Hepatocyte (in vitro differentiated cells): ENCODE data around the gene CCNI2.

ENCODE experiments used
- EZH2 ChIP-seq: fragments of 200-600 bp; sonication (generic); IDR thresholded peaks from 2 replicates; pipeline ENCODE4 v1.6.1; 2016; ENCODE audit warnings: antibody characterized with exemption, mild to moderate bottlenecking, borderline replicate concordance
- EZH2phosphoT487 ChIP-seq: fragments of 200-600 bp; sonication (generic); IDR thresholded peaks from one replicate; pipeline ENCODE4 v1.6.1; 2018; ENCODE audit warnings: antibody characterized with exemption, mild to moderate bottlenecking, low read depth, moderate library complexity; ENCODE audit not compliant: unreplicated experiment, severe bottlenecking
- TF ChIP-seq, protein P1 (sequence below): fragments of 200-600 bp; sonication (generic); IDR thresholded peaks from 2 replicates; pipeline ENCODE4 v1.5.1; 2016; ENCODE audit warnings: antibody characterized with exemption, mild to moderate bottlenecking; ENCODE audit not compliant: poor library complexity

DNA sequence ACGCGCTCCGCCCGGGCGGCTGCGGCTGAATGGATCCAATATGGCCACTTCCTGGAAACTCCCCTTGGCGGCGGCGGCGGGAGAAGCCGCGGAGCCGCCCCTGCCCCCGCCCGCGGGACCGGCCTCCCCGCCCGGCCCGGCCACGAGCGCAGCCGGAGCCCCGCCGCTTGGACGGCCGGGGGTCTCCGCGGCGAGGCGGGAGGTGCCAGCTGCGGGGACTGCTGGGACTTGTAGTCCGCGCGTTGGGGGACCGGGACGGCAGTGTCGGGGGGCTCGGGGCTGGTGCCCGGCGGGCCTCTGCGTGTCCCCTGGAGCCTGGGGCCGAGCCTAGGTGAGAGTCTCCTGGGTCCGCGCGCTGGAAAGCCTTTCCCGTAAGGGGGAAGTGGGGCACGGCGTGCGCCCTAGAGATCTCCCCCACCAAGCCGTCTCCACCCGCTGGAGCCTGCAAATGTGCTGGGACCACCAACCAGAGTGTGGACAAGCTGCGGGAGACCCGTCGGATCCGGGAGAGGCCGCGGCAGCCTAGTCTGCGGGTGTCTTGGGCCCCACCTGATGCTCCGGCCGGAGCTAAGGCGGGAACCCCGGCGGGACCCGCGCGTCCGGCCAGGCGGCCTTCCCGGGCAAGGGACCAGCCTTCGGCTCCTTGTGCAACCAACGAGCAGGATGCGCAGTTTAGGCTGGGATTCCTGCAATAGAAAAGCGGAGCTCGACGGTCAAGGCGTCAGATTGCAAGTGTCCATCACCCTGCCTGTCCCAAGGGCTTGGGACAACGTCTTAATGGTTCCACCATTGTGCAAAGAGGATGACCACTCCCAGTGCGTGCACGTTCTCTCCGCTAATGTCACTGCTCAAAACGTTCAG lies 30.2 kb downstream of the CCNI2 start, which contains the start of gene SEPTIN8:
- TF ChIP-seq EZH2 (no peak), EZH2phosphoT487 (no peak)
- TF ChIP-seq, protein P1, sequence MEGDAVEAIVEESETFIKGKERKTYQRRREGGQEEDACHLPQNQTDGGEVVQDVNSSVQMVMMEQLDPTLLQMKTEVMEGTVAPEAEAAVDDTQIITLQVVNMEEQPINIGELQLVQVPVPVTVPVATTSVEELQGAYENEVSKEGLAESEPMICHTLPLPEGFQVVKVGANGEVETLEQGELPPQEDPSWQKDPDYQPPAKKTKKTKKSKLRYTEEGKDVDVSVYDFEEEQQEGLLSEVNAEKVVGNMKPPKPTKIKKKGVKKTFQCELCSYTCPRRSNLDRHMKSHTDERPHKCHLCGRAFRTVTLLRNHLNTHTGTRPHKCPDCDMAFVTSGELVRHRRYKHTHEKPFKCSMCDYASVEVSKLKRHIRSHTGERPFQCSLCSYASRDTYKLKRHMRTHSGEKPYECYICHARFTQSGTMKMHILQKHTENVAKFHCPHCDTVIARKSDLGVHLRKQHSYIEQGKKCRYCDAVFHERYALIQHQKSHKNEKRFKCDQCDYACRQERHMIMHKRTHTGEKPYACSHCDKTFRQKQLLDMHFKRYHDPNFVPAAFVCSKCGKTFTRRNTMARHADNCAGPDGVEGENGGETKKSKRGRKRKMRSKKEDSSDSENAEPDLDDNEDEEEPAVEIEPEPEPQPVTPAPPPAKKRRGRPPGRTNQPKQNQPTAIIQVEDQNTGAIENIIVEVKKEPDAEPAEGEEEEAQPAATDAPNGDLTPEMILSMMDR: no peak
